SK-N-SH (cell line): Measurements from ENCODE around the gene VPS8.

Experiments
- EZH2phosphoT487 ChIP-seq: fragments of 200-600 bp; sonication (generic); IDR thresholded peaks from 2 replicates; pipeline ENCODE4 v1.6.1; 2017; ENCODE audit warnings: low read depth, mixed run types, mild to moderate bottlenecking, antibody characterized with exemption, moderate library complexity, borderline replicate concordance
- GATA2 ChIP-seq: sonication (generic); formaldehyde crosslinking; IDR thresholded peaks from 2 replicates; pipeline ENCODE4 v1.5.0; 2020; ENCODE audit warnings: mild to moderate bottlenecking, missing genetic modification reagents
- NFIC ChIP-seq: IDR thresholded peaks from 2 replicates; pipeline ENCODE4 v1.4.0; 2012; ENCODE audit warnings: borderline replicate concordance
- RAD21 ChIP-seq: IDR thresholded peaks from 2 replicates; pipeline ENCODE4 v1.6.1; 2012; ENCODE audit warnings: mild to moderate bottlenecking, low read length
- SIN3A ChIP-seq: IDR thresholded peaks from 2 replicates; pipeline ENCODE4 v1.6.1; 2012; ENCODE audit warnings: low read depth, mild to moderate bottlenecking, low read length, moderate library complexity, borderline replicate concordance
- TEAD4 ChIP-seq: IDR thresholded peaks from 2 replicates; pipeline ENCODE4 v1.4.0; 2012; ENCODE audit warnings: mild to moderate bottlenecking, borderline replicate concordance; ENCODE audit not compliant: insufficient read depth
- YY1 ChIP-seq: IDR thresholded peaks from 2 replicates; pipeline ENCODE4 v1.4.0; 2012; ENCODE audit warnings: low read depth, mild to moderate bottlenecking
- TF ChIP-seq, protein P1 (sequence below): fragments of 150-350 bp; IDR thresholded peaks from 2 replicates; pipeline ENCODE4 v1.6.1; 2017; ENCODE audit warnings: antibody characterized with exemption, low read length, low read depth, borderline replicate concordance
- TF ChIP-seq, protein P2 (sequence below): IDR thresholded peaks from 2 replicates; pipeline ENCODE4 v1.4.0; 2012; ENCODE audit warnings: low read depth
- TF ChIP-seq, protein P3 (sequence below): fragments of 200-600 bp; sonication (generic); IDR thresholded peaks from 2 replicates; pipeline ENCODE4 v1.6.1; 2017; ENCODE audit warnings: antibody characterized with exemption, mild to moderate bottlenecking, moderate library complexity

DNA sequence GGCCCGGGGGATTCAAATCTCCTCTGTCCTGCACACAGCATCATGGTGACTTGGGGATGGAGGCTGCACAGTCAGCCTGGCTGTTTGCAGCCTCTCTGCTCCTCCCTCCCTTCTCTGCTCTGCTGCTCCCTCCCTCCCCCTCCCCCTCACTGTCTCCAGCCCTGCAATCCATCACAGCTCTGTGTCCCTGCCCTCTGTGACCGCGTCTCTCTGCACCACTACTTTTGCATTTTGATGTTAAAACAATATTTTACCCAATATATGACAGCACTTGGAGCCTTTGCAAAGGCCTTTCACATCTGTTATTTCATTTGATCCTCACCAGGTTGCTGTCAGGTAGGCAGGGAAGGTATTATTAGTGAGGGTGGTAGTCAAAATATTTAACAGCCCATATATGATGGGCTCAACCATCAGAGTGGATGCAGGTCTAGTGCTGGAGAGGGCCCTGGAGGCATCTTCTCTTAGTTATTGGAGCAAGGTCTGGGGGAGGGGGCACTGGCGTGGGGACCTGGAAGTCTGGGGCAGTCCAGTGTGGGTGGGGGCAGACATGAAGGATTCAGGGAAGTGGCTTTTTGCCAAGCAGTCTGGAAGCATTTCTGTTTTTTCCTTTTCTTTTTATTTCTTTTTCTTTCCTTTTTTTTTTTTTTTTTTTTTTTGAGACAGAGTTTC is 16.3 kb upstream of the VPS8 start:
- no peak for TF ChIP-seq TEAD4
- no peak for TF ChIP-seq NFIC
- TF ChIP-seq, protein P1, sequence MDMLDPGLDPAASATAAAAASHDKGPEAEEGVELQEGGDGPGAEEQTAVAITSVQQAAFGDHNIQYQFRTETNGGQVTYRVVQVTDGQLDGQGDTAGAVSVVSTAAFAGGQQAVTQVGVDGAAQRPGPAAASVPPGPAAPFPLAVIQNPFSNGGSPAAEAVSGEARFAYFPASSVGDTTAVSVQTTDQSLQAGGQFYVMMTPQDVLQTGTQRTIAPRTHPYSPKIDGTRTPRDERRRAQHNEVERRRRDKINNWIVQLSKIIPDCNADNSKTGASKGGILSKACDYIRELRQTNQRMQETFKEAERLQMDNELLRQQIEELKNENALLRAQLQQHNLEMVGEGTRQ: no peak
- no peak for TF ChIP-seq RAD21
- TF ChIP-seq, protein P2, sequence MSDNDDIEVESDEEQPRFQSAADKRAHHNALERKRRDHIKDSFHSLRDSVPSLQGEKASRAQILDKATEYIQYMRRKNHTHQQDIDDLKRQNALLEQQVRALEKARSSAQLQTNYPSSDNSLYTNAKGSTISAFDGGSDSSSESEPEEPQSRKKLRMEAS: no peak
- no peak for TF ChIP-seq GATA2 (CRISPR knock-in tag)
- TF ChIP-seq, protein P3, sequence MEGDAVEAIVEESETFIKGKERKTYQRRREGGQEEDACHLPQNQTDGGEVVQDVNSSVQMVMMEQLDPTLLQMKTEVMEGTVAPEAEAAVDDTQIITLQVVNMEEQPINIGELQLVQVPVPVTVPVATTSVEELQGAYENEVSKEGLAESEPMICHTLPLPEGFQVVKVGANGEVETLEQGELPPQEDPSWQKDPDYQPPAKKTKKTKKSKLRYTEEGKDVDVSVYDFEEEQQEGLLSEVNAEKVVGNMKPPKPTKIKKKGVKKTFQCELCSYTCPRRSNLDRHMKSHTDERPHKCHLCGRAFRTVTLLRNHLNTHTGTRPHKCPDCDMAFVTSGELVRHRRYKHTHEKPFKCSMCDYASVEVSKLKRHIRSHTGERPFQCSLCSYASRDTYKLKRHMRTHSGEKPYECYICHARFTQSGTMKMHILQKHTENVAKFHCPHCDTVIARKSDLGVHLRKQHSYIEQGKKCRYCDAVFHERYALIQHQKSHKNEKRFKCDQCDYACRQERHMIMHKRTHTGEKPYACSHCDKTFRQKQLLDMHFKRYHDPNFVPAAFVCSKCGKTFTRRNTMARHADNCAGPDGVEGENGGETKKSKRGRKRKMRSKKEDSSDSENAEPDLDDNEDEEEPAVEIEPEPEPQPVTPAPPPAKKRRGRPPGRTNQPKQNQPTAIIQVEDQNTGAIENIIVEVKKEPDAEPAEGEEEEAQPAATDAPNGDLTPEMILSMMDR: no peak
- TF ChIP-seq YY1: no peak
- no peak for TF ChIP-seq EZH2phosphoT487
- no peak for TF ChIP-seq SIN3A
